Right lobe of liver (tissue), 6 donors: ENCODE data around the gene TBC1D5. TPM values are rescaled to one million over a fixed set of nuclear protein-coding genes. Genes with fewer than 3 reads are reported as not detected.
"Not testable (repeated sequence)": the region's sequence is repeated elsewhere in the genome, so short reads cannot be mapped to it uniquely, and the experiment has no call there.

Source experiments
- ATAC-seq, 4 donors: fragments of 200-7000 bp; cut with Tn5 transposase; one replicate each; pipeline ENCODE4 v1.9.1; 2020; ENCODE audit warnings: mild to moderate bottlenecking in 4 of 4, moderate library complexity in 4 of 4
- DNase-seq, 3 donors: peaks; one replicate each; pipeline ENCODE4 v3.0.0-alpha.2; 2020
- H3K27ac ChIP-seq, 3 donors: fragments of 200-600 bp; one replicate each; pipeline ENCODE4 v1.8.0; 2022
- H3K27me3 ChIP-seq, 2 donors: fragments of 200-600 bp; one replicate each; pipeline ENCODE4 v1.8.0; 2022
- H3K36me3 ChIP-seq, 4 donors: fragments of 200-600 bp; sonication (generic) in 1 of 4; one replicate each; pipeline versions ENCODE4 v1.5.1 to v1.8.0; 2017 to 2022; ENCODE audit warnings: control low read depth in 1 of 4
- H3K4me1 ChIP-seq, 4 donors: fragments of 200-600 bp; sonication (generic) in 1 of 4; one replicate each; pipeline versions ENCODE4 v1.5.1 to v1.8.0; 2017 to 2022; ENCODE audit warnings: control low read depth in 1 of 4
- H3K4me3 ChIP-seq, 3 donors: fragments of 200-600 bp; one replicate each; pipeline ENCODE4 v1.8.0; 2022
- H3K9me3 ChIP-seq, 4 donors: fragments of 200-600 bp; sonication (generic) in 1 of 4; one replicate each; pipeline versions ENCODE4 v1.5.1 to v1.8.0; 2017 to 2022; ENCODE audit warnings: control low read depth in 1 of 4
- POLR2A ChIP-seq: fragments of 450-650 bp; IDR thresholded peaks from one replicate; pipeline ENCODE4 v1.6.1; 2017; ENCODE audit warnings: antibody characterized with exemption, mild to moderate bottlenecking
- WGBS: methylation state at CpG from one replicate; pipeline ENCODE4 v1.1.6; 2018; ENCODE audit warnings: low coverage, low lambda C conversion rate; ENCODE audit not compliant: insufficient coverage; ENCODE audit errors: missing lambda C conversion rate; 5-methylcytosine and 5-hydroxymethylcytosine counted together
- intact Hi-C, 2 donors: fragments of 100-400 bp; cut with DNase I; formaldehyde crosslinking; loops; one replicate each; pipeline versions ENCODE4 v1.11.2 to v1.14.1; 2022
- total RNA-seq, 6 experiments: library from RNA; depleted of rRNA in 2 of 6; stranded (reverse); fragments of >200 nt in 2 of 6; fragmentation: NEBNext Ultra II Directional in 3 of 6; extraction: Animal tissue kit (Norgen Biotek cat#: 25700) in 3 of 6; gene quantifications; one replicate each; pipeline versions ENCODE4 v1.1.0 to v1.2.4, GENCODE V29; 2016 to 2023
- TF ChIP-seq, protein P1 (sequence below), 4 donors: fragments of 200-600 bp in 3 of 4; fragments of 450-650 bp in 1 of 4; IDR thresholded peaks; one replicate each; pipeline versions ENCODE4 v1.5.1 to v1.8.0; 2016 to 2022; ENCODE audit warnings: antibody characterized with exemption in 4 of 4, mild to moderate bottlenecking in 2 of 4
- donor health status: DM: no; HTN: yes; CAD: no.
- donor health status: DM: no; HTN: no; CAD: no.
- donor health status: DM: no; HTN: no; CAD: no.
- donor health status: DM: no; HTN: yes; CAD: no.
- donor health status: DM: no; HTN: yes; CAD: no.

The TBC1D5 gene
- total RNA-seq, 6 experiments from 2014 or later, result 21.5 to 33.4 (median 27.7) TPM

DNA sequence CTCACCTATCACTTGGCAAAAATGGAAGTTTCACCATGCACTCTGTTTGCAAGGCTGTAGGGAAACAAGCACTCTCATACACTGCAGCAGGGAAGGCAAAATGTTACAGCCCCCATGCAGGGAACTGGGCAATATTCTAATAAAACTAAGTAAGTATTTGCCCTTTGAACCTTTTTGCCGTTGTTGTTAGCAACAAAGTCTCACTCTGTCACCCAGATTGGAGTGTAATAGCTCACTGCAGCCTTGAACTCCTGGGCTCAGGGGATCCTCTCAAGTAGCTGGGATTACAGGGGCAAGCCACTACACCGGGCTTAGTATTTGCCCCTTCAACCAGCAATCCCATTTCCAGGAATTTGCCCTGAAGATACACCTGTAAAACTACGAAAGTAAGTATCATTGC, 122.5 kb downstream of the TBC1D5 start:
- Histone ChIP-seq H3K4me3 (no peak overlapping the region), H3K27me3 (no peaks in the 10 kb centered on the region), H3K9me3 (no peaks in the 10 kb centered on the region), H3K4me1 (no peaks in the 10 kb centered on the region), H3K27ac (no peak overlapping the region), H3K36me3 (peaks cover 0 to 5% (median 0%) of the 10 kb centered on the region in 4 donors)
- TF ChIP-seq, protein P1, sequence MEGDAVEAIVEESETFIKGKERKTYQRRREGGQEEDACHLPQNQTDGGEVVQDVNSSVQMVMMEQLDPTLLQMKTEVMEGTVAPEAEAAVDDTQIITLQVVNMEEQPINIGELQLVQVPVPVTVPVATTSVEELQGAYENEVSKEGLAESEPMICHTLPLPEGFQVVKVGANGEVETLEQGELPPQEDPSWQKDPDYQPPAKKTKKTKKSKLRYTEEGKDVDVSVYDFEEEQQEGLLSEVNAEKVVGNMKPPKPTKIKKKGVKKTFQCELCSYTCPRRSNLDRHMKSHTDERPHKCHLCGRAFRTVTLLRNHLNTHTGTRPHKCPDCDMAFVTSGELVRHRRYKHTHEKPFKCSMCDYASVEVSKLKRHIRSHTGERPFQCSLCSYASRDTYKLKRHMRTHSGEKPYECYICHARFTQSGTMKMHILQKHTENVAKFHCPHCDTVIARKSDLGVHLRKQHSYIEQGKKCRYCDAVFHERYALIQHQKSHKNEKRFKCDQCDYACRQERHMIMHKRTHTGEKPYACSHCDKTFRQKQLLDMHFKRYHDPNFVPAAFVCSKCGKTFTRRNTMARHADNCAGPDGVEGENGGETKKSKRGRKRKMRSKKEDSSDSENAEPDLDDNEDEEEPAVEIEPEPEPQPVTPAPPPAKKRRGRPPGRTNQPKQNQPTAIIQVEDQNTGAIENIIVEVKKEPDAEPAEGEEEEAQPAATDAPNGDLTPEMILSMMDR (IDR thresholded peaks at IDR 0.05), result no peak
- TF ChIP-seq POLR2A, result no peak
- no peak for DNase-seq
- 80% methylated on average over 3 of the region's 3 CpGs for WGBS
- intact Hi-C loops, result no loop called here
- no peak for ATAC-seq

DNA sequence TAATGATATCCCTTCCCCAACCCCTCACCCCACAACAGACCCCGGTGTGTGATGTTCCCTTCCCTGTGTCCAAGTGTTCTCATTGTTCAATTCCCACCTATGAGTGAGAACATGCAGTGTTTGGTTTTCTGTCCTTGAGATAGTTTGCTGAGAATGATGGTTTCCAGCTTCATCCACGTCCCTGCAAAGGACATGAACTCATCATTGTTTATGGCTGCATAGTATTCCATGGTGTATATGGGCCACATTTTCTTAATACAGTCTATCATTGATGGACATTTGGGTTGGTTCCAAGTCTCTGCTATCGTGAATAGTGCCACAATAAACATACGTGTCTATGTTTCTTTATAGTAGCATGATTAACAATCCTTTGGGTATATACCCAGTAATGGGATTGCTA, 129.4 kb downstream of the TBC1D5 start:
- DNase-seq, H3K4me3 ChIP-seq, H3K9me3 ChIP-seq, intact Hi-C loops, H3K27ac ChIP-seq, ATAC-seq, H3K36me3 ChIP-seq, H3K27me3 ChIP-seq, H3K4me1 ChIP-seq: not testable (repeated sequence)
- WGBS, result 70% methylated on average over 2 of the region's 4 CpGs

DNA sequence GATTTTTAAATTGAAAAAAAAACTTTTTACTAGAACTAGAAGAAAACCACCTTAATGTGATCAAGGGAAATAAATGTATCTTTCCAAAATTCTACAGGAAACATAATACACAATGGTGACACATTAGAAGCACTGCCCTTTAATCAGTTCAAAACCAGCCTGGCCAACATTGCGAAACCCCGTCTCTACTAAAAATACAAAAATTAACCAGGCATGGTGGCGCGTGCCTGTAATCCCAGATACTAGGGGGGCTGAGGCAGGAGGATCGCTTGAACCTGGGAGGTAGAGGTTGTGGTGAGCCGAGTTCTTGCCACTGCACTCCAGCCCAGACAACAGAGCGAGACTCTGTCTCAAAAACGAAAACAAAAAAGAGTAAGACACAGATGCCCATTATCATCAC, 134.5 kb downstream of the TBC1D5 start:
- WGBS, result 74% methylated on average over 8 of the region's 8 CpGs
- intact Hi-C loops, result no loop called here
- Histone ChIP-seq H3K27me3 (no peaks in the 10 kb centered on the region), H3K27ac (no peak overlapping the region), H3K4me3 (no peak overlapping the region), H3K9me3 (no peaks in the 10 kb centered on the region), H3K36me3 (no peaks in the 10 kb centered on the region), H3K4me1 (no peaks in the 10 kb centered on the region)
- DNase-seq, result no peak
- TF ChIP-seq, protein P1 (IDR thresholded peaks at IDR 0.05), result no peak
- no peak for TF ChIP-seq POLR2A
- ATAC-seq, result no peak

DNA sequence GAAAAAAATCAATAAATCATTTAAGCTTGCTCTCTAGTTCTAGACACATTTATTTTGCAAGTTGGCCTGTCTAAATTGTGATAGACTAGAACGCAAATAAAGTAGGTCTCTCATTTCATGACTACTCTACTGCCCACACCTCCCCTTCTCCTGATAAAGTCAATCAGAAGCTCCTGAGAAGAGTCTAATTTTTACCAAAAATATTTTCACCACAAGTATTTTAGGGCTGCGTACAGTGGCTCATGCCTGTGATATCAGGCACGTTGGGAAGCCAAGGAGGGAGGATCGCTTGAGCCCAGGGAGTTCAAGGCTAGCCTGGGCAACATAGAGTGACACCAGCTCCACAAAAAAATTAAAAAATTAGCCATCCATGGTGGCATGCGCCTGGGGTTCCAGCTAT, 136.5 kb downstream of the TBC1D5 start:
- no peak for ATAC-seq

DNA sequence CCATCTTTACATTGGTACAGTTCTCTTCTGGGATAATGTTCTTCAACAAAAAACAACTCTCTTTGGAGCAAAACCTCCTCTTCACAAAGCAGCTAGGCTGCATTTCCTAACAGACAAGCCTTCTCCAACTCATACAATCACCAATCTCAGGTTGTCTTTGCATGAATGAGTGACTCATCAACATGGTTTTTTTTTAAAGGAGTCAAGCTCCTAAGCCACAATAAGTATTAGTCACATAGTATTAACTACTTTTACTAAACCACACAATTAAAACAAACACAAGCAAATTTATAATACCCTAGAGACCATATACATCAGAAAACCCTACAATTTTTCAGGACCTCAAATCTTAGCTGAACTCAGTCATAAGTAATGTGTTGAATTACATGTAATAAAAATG, 137.4 kb downstream of the TBC1D5 start:
- ATAC-seq (no peak), DNase-seq (no peak)
- Histone ChIP-seq H3K36me3 (no peaks in the 10 kb centered on the region), H3K4me1 (no peaks in the 10 kb centered on the region), H3K27me3 (no peaks in the 10 kb centered on the region), H3K4me3 (no peak overlapping the region), H3K9me3 (no peaks in the 10 kb centered on the region), H3K27ac (no peak overlapping the region)
- intact Hi-C loops, result no loop called here
- TF ChIP-seq, protein P1 (IDR thresholded peaks at IDR 0.05), result no peak
- TF ChIP-seq POLR2A, result no peak

More for the DNA sequence above, 136.5 kb downstream of the TBC1D5 start:
- Histone ChIP-seq H3K9me3 (no peaks in the 10 kb centered on the region), H3K4me3 (no peak overlapping the region), H3K27ac (no peak overlapping the region), H3K36me3 (no peaks in the 10 kb centered on the region), H3K27me3 (no peaks in the 10 kb centered on the region), H3K4me1 (no peaks in the 10 kb centered on the region)
- no peak for DNase-seq
- intact Hi-C loops, result no loop called here
- TF ChIP-seq, protein P1 (IDR thresholded peaks at IDR 0.05), result no peak
- no peak for TF ChIP-seq POLR2A
- WGBS, result 96% methylated on average over 5 of the region's 5 CpGs
